SH-SY5Y (cell line): ENCODE results near the gene PIN4.

ENCODE experiments used
- GATA2 ChIP-seq: IDR thresholded peaks from 2 replicates; pipeline ENCODE4 v1.6.1; 2011; ENCODE audit warnings: mild to moderate bottlenecking, low read depth, low read length
- GATA3 ChIP-seq: IDR thresholded peaks from 2 replicates; pipeline ENCODE4 v1.6.1; 2011; ENCODE audit warnings: low read depth, mild to moderate bottlenecking, low read length, moderate library complexity

GRCh38 chrX:72245461-72246089 lies 64.0 kb downstream of the PIN4 start:
- no peak for TF ChIP-seq GATA2
- TF ChIP-seq GATA3: no peak
